HG02798 (cell line): ENCODE results near the gene CLCA4.

Experiments used
- ATAC-seq: cut with Tn5 transposase; IDR thresholded peaks from one replicate; pipeline ENCODE4 v1.9.1; 2021; ENCODE audit warnings: mild to moderate bottlenecking; ENCODE audit not compliant: unreplicated experiment, poor library complexity

CLCA4 gene, protein sequence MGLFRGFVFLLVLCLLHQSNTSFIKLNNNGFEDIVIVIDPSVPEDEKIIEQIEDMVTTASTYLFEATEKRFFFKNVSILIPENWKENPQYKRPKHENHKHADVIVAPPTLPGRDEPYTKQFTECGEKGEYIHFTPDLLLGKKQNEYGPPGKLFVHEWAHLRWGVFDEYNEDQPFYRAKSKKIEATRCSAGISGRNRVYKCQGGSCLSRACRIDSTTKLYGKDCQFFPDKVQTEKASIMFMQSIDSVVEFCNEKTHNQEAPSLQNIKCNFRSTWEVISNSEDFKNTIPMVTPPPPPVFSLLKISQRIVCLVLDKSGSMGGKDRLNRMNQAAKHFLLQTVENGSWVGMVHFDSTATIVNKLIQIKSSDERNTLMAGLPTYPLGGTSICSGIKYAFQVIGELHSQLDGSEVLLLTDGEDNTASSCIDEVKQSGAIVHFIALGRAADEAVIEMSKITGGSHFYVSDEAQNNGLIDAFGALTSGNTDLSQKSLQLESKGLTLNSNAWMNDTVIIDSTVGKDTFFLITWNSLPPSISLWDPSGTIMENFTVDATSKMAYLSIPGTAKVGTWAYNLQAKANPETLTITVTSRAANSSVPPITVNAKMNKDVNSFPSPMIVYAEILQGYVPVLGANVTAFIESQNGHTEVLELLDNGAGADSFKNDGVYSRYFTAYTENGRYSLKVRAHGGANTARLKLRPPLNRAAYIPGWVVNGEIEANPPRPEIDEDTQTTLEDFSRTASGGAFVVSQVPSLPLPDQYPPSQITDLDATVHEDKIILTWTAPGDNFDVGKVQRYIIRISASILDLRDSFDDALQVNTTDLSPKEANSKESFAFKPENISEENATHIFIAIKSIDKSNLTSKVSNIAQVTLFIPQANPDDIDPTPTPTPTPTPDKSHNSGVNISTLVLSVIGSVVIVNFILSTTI

DNA sequence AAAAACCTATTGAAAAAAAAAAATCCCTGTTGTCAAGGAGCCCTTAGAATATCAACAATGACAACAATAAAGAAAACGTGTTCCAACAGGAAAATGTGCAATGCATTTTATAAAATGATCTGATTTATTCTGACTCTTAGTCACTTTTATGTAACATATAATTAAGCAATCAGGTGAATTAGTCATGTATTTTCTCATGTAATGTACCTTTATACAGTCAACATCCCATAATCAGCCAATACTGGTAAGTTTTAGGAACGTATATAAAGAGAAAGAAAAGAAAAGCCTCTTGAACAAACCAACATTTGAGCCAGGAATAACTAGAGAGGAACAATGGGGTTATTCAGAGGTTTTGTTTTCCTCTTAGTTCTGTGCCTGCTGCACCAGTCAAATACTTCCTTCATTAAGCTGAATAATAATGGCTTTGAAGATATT is at the start of gene CLCA4:
CLCA4 (plus strand) TSS at position 292 of the 435 bp plus-strand sequence; CDS start at position 334, 42 bp downstream.
- ATAC-seq: no peak

DNA sequence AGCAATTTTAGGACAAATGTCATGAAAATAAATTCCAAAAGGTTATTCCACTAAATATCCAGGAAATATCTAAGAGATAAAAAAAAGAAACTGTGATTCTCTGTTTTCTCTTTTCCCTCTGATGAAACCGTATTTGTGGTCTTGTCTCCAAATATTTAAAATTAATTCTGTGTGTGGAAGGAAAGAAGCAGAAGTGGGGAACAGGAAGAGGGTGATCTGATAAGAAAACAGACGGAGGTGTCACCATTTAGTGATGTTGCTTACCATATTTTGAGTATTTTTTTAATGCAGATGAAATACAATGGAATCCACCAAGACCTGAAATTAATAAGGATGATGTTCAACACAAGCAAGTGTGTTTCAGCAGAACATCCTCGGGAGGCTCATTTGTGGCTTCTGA is 48.6 kb upstream of the CLCA4 start:
- ATAC-seq: no peak

DNA sequence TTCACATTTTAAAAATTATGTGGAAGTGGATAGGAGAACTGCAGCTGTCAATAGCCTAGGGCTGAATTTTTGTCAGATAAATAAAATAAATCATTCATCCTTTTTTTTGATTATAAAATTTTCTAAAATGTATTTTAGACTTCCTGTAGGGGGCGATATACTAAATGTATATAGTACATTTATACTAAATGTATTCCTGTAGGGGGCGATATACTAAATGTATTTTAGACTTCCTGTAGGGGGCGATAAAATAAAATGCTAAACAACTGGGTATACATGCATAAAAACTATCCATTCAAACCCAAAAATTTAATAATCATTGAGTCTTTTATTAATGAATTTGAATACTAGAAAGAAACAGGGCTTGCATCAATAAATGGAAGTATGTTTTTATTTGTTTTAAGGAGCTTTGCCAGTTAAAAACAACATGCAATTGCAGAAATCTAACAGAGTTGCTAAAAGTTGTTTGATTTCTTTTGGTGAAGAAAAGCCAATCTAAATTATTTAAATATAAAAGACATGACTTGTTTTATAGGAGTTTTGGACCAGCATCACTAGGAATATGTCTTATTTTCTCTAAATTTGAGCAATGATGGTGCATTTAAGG is 46.8 kb upstream of the CLCA4 start:
- ATAC-seq: no peak

DNA sequence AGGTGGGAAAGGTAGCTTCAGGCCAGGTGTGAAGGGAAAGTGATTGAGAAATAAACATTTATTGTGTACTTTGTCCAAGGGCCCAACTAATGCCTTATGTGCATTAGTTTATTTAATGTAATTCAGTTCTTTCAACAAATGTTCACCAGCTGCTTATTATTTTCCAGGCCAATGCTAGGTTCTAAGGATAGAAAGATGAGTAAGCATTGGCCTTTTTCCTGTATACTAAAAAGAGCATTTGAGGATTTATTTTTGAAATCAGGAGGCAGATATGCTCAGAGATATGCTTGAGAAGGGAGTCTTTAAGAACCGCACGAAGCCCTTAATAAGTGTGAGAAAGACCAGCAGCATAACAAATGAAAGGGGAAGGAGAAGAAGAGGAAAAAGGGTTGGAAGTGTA is 46.2 kb upstream of the CLCA4 start:
- ATAC-seq: no peak

DNA sequence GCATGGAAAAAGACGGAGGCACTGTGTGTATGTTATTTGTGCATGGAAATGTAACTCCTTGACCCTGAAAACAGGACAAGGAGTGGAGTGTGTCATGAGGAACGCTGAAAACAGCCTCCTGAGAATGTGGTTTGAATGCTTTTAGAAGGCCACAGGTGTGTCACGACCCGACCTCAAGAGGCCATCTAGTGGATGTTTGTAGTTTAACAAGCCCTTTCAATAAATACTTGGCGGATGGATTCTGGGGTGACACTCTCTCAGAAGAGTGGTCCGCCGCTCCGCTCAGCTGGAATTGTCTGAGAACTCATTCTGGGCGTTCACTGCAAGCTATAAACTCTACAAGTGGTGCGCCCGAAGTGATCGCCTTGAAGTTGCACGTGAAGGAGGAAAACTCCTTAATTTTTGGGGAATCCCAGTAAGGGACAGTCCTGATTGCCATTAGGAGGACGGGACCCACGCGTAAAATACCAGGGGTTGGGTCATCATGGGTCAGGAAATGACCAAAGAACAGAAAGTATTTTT is 44.7 kb upstream of the CLCA4 start:
- peak; percentile 82 for ATAC-seq

DNA sequence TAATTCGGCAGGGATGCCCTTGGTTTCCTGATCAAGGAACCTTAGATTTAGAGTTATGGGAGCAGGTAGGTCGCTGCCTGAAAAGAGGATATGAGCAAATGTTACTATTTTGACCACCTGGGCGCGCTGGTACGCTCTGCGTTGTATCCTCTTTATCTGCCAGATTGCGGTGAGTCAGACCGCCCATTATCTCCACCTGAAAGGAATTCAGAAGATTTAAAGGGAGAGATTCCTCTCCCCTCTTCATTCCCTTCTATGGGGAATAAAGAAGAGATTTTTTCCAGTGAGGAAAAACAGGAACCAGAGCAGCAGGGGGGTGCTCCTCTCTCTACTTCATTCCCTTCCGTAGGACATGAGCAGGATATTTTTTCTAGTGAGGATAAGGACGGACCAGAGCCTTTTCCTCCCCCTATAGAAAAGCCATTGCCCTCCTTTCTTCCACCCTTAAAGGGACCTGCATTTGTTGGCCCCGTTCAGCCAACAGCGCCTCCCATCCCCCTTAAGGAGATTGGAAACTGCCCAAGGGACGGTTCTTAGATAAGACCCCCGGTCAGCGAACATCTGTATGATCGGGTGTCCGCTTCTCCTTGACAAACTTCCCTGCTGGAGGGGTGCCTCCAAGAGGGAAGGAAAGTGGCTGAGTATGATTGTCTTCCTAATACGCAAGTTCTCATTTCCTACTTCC is 44.0 kb upstream of the CLCA4 start:
- ATAC-seq: peak; percentile 6

DNA sequence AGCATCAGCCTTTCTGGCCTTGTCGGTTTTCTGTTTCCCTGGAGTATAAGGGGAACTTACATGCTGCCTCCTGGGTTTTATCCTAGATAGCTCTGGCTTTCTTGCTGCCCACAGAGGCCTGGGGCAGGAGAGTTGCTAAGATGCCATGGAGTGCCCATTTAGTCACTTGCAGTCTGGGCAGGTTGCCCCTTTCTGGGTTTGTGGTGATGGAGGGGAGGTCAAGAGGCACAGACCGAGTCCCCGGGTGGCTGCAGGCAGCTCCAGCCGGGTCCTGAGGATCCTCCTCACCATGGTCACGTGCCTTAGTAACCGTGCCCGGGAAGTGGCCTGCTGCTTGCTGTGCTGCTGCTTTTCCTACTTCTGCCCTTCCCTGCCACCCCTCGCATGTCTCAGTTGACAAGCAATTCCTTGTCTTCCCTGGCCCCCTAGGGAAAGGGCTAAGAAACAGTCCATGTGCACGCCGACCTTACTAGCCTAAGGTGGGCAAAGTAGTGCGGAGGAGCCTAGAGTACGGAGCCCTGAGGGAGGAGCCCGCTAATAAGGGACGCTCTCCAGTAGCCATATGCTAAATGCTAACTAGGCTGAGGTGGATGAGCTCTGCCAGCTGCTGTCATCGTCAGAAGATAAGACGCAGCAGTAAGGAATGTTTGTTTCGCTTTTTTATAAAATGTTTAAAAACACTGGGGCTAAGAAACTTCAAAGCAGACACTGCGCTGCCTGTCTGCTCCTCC is 43.3 kb upstream of the CLCA4 start:
- ATAC-seq: no peak

DNA sequence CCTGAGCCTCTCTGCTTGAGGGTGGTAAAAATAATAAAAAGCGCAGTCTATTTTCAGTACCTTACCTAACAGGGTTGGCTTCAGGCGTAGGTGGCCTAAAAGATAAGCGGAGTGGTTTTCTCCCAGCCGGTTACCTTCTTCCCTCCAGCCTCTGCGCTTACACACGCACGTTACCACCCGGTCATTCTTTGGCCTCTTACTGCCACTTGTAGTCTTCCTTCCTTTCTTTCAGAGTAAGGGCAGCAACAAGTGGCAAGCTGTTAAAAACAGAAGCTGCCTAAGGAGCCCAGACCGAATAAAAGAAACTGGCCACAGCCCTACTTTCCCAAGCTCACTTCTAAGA is 42.8 kb upstream of the CLCA4 start:
- ATAC-seq: no peak

DNA sequence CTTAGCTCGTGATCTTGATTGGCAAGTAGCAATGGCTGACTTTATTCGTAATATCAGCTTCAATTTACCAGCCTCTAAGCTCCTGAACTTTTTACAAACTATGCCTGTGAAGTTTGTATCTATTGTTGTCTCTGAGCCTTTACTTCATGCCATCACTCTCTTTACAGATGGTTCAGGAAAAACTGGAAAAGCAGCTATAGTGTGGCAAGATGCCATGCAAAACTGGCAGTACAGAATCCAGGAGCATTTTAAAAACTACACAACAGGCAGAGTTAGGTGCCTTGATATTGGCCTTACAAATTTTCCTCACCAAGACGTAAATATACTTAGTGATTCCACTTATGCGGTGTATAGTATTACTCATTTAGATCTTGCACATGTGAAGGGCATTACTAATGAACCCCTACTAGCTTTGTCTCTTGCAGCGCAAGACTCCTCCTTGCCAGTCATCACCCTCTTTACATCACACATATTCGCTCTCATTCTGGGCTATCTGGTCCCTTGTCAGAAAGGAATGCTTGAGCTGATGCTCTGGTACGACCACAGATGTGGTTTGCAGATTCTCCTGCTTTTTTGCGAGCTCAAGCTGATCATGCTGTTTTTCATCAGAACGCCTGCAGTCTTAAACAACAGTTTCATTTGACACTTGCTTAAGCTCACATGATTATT is 41.8 kb upstream of the CLCA4 start:
- ATAC-seq: no peak

DNA sequence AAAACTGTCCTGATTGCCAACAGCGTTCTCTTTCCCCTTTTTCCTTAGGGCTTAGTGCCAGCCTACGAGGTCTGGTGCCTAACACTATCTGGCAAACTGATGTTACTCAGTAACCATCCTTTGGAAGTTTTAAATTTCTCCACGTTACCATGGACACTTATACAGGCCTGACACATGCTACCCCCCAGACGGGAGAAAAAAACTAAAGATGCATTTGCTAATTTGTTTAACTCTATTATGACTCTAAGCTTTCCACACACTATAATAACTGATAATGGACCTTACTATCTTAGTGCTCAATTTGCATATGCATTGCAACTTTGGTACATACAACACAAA is 41.3 kb upstream of the CLCA4 start:
- no peak for ATAC-seq

DNA sequence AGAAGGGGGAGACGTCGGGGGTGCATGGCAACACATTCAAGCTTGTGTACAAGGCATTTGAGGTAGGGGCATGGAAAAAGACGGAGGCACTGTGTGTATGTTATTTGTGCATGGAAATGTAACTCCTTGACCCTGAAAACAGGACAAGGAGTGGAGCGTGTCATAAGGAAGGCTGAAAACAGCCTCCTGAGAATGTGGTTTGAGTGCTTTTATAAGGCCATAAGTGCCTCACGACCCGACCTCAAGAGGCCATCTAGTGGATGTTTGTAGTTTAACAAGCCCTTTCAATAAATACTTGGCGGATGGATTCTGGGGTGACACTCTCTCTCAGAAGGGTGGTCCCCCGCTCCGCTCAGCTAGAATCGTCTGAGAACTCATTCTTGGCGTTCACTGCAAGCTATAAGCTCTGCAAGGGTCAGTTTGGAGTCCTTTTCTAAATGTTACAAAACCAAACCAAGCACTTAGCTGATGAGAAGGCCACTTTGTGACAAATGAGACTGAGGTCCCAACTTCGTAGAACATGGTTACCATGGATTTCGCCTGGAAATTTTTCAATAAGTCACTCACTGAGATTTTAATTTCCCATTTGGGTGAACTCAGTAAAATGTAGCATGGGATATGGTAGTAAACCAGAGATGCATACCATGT is 38.8 kb upstream of the CLCA4 start:
- ATAC-seq: no peak

DNA sequence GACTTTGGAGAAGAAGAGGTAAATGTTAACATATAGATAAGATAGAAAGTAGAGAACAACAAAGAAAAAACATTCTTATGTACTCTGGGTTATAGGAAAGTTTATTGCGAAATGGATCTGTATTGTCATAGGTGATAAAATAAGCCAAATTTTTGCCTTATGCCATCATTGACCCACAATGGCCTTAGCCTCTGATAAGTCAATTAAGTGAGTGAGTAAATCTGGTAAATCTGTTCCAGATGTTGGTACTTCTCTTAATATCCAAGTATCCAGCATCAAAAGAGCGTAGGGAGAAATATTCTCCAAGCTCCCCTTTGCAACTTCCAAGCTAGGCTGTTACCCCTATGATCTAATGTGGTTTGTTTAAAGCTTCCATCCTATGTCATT is 38.3 kb upstream of the CLCA4 start:
- ATAC-seq: no peak

DNA sequence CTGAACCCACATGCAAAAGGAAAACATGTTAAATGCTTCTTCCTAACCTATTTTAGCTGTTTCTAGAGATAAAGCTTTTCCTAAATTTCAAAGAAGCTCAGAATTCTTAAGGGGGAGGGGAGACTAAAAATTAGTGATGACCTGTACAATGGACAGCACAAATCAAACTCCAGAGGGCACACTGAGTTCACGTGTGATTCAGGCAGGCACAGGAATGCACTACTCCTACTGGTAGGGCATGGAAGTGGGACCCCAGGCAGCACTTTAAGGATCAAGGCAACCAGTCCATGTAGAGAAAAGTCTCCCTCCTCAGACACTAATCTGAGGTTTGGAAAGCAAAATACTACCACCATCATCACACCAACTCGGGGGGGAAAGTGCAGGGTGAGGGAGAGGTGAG is 31.3 kb upstream of the CLCA4 start:
- no peak for ATAC-seq

DNA sequence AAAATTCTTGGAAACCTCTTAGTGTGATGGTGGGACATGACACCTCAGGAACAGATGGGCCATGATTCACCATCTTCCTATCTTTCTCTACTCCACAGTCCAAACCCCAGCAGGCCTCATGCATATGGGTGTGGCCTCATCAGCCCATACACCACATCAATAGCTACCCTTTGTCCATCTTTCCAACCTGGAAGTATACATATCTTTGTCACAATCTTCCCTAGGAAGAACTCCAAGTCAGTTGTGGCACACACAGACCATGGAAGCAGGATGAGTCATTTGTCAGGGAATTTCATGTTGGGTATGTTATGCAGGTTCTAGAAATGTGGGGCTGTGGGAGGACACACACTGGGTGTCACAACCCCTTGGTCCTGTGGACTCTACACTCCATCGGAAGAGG is 30.5 kb upstream of the CLCA4 start:
- no peak for ATAC-seq

DNA sequence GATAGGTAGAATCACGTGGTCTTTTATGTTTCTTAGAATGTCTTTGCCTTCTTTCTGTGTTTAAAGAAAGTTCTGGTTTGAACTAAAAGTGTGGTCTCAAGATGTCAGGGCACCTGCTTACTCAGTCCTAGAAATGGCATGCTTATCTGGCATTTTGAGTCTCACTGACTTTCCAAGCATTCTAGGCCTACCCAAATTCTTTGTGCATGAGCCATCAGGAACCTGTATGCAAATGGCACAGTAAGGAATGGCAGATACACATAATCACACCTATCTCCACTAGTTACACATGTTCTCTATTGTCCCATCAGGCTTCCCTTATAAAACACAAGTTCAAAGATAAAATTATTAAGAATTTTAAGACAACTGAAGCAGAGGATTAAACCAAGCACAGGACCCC is 29.5 kb upstream of the CLCA4 start:
- no peak for ATAC-seq

DNA sequence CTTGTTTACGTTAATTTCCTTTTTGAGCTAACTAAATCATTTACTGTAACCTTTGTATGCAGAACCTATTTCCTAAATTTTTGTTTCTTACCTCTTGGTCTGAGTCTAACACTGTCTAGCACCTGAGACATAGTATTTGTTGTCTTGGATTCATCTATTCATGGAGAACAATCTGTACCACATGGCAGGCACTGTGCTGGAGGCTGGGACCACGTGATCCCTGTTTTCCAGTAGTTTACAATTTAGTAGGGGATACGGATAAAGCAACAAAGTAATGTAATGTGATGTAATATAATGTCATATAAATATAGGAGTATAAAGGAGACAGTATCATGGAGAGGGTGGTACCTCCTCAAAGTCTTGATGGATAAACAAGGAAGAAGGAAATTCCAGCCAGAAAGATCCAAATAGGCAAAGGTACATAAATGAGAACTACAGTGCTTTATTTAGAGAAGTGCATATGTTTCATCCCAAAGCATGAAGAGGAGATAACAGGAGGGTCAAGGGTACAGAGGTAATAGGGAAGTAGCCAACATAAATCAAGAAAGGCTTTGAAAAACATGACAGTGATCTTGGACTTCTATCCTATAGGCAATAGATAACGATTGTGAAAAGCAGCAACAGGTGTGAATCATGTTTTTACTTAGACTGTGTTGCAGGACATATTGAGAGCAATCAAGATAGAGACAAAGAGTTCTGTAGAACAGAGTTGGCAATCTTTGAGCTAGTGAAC is 25.9 kb upstream of the CLCA4 start:
- no peak for ATAC-seq

DNA sequence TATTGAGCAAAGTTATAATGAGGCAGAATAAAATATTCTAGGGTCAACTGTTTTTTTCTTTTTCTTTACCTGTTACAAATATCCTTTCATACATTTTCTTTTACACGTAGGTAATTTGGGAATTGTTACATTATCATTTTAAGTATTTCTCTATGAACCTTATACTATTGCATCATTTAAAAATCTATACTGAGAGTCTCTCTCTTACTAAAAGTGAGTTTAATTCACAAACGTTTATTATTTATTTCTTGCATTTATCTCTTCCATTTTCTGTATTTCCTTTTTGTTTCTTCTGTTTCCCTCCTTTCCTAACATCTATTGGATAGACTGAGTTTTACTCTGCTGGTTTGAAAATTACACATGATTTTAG is 25.4 kb upstream of the CLCA4 start:
- no peak for ATAC-seq

DNA sequence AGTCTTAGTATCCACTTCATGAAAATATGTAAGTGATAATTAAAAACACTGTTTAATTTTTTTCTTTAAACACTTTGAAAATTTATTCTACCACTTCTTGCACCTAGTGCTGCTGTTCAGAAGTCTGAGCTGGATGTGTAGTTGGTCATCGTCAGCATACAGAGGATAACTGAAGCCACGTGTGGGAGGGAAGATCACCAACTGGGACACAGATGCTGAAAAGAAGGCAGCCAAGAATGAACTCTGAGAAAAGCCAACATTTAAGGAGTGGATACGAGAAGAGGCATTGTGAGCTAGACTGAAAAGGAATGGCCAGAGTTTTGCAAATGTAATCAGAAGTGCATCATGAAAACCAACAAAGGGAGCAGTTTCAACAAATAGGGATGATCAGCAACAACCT is 24.6 kb upstream of the CLCA4 start:
- ATAC-seq: no peak
